SK-N-MC (cell line): Measurements from ENCODE around the gene GRP.
A peak's percentile ranks its signal among the peaks of the same experiment; 100 is the strongest.

Experiments
- DNase-seq: peaks from one replicate; pipeline ENCODE4 v3.0.0-alpha.2; 2011; ENCODE audit warnings: low read depth, low spot score
- H3K27ac ChIP-seq: fragments of 200-600 bp; sonication (generic); 2 replicates; pipeline ENCODE4 v1.5.1; 2016; ENCODE audit warnings: mixed run types
- H3K36me3 ChIP-seq: fragments of 200-600 bp; sonication (generic); 2 replicates; pipeline ENCODE4 v1.6.1; 2017; ENCODE audit warnings: antibody characterized with exemption, low read length, mixed read lengths; ENCODE audit not compliant: insufficient read depth
- H3K4me3 ChIP-seq: fragments of 200-600 bp; sonication (generic); 2 replicates; pipeline ENCODE4 v1.5.1; 2016
- H3K9ac ChIP-seq: fragments of 200-600 bp; sonication (generic); 2 replicates; pipeline ENCODE4 v1.8.0; 2017; ENCODE audit warnings: mixed run types, mixed read lengths; ENCODE audit not compliant: insufficient read length
- H3K9me3 ChIP-seq: fragments of 200-600 bp; sonication (generic); 2 replicates; pipeline ENCODE4 v1.6.1; 2017; ENCODE audit warnings: low read depth, mild to moderate bottlenecking, antibody characterized with exemption, low read length, moderate library complexity, mixed read lengths
- EZH2 ChIP-seq: fragments of 200-600 bp; sonication (generic); IDR thresholded peaks from one replicate; pipeline ENCODE4 v1.6.1; 2017; ENCODE audit warnings: antibody characterized with exemption
- FOXP2 ChIP-seq: optimal IDR thresholded peaks from 2 replicates; pipeline ENCODE3; 2011; ENCODE audit warnings: mild to moderate bottlenecking, moderate library complexity; ENCODE audit not compliant: insufficient read depth; ENCODE audit errors: extremely low read length, control extremely low read depth
- POLR2AphosphoS5 ChIP-seq: IDR thresholded peaks from 2 replicates; pipeline ENCODE4 v1.6.1; 2012; ENCODE audit warnings: mild to moderate bottlenecking, low read depth, low read length, borderline replicate concordance

Gene GRP

GRCh38 chr18:59219672-59220163 is at the start of gene GRP:
GRP (plus strand) TSS chr18:59220158; CDS start chr18:59220266, 108 bp downstream.
- H3K36me3 ChIP-seq, result peaks cover 8% of the 10 kb centered on the region; the same call in 1 of the 2 replicates
- TF ChIP-seq POLR2AphosphoS5 (no peak), EZH2 (no peak), FOXP2 (no peak)
- peak within 1 kb of the TSS; percentile 75 for H3K27ac ChIP-seq
- DNase-seq, result no peak
- H3K9ac ChIP-seq, result peak within 1 kb of the TSS; percentile 88
- no peaks in the 10 kb centered on the region for H3K9me3 ChIP-seq
- H3K4me3 ChIP-seq, result peak within 1 kb of the TSS; percentile 82

- no peak overlapping the region for H3K27ac ChIP-seq
- no peak overlapping the region for H3K9ac ChIP-seq
- DNase-seq, result no peak
- no peak overlapping the region for H3K4me3 ChIP-seq
- no peaks in the 10 kb centered on the region for H3K36me3 ChIP-seq
- peaks cover 7% of the 10 kb centered on the region; the same call in 1 of the 2 replicates for H3K9me3 ChIP-seq
- TF ChIP-seq POLR2AphosphoS5 (no peak), FOXP2 (no peak), EZH2 (no peak)
These were observed 47.2 kb upstream of the GRP start for GRCh38 chr18:59172664-59173249.

GRCh38 chr18:59177485-59177884 is 42.5 kb upstream of the GRP start:
- Histone ChIP-seq H3K9me3 (peaks cover 5% of the 10 kb centered on the region; the same call in 1 of the 2 replicates), H3K4me3 (no peak overlapping the region), H3K27ac (no peak overlapping the region), H3K9ac (no peak overlapping the region), H3K36me3 (no peaks in the 10 kb centered on the region)
- DNase-seq, result no peak
- no peak for TF ChIP-seq FOXP2
- no peak for TF ChIP-seq EZH2
- no peak for TF ChIP-seq POLR2AphosphoS5

GRCh38 chr18:59180150-59180845 is 39.7 kb upstream of the GRP start:
- DNase-seq, result peak; percentile 87
- H3K9me3 ChIP-seq, result no peaks in the 10 kb centered on the region
- peak overlapping the region; percentile 45 for H3K9ac ChIP-seq
- peak overlapping the region; percentile 96 for H3K27ac ChIP-seq
- H3K4me3 ChIP-seq, result peak overlapping the region; percentile 60
- H3K36me3 ChIP-seq, result no peaks in the 10 kb centered on the region
- TF ChIP-seq EZH2 (no peak), POLR2AphosphoS5 (peak; percentile 24; the same call in 1 of the 2 replicates), FOXP2 (no peak)

- peak; percentile 64 for DNase-seq
- H3K9ac ChIP-seq, result no peak overlapping the region
- H3K36me3 ChIP-seq, result no peaks in the 10 kb centered on the region
- no peak overlapping the region for H3K4me3 ChIP-seq
- H3K9me3 ChIP-seq, result no peaks in the 10 kb centered on the region
- H3K27ac ChIP-seq, result peak overlapping the region; percentile 77
- no peak for TF ChIP-seq EZH2
- no peak for TF ChIP-seq FOXP2
- peak; percentile 30; the same call in 1 of the 2 replicates for TF ChIP-seq POLR2AphosphoS5
These were observed 37.3 kb upstream of the GRP start for GRCh38 chr18:59182673-59183072.

GRCh38 chr18:59189008-59189407 is 30.9 kb upstream of the GRP start:
- TF ChIP-seq EZH2, result no peak
- TF ChIP-seq POLR2AphosphoS5, result no peak
- no peak for TF ChIP-seq FOXP2
- no peak overlapping the region for H3K27ac ChIP-seq
- no peaks in the 10 kb centered on the region for H3K9me3 ChIP-seq
- H3K36me3 ChIP-seq, result no peaks in the 10 kb centered on the region
- no peak for DNase-seq
- H3K4me3 ChIP-seq, result no peak overlapping the region
- H3K9ac ChIP-seq, result no peak overlapping the region

GRCh38 chr18:59189746-59190145 is 30.2 kb upstream of the GRP start:
- TF ChIP-seq FOXP2, result no peak
- no peak for TF ChIP-seq POLR2AphosphoS5
- TF ChIP-seq EZH2, result no peak

GRCh38 chr18:59196161-59196725 is 23.7 kb upstream of the GRP start:
- DNase-seq, result no peak
- H3K36me3 ChIP-seq, result no peaks in the 10 kb centered on the region
- no peak overlapping the region for H3K4me3 ChIP-seq
- H3K9me3 ChIP-seq, result no peaks in the 10 kb centered on the region
- TF ChIP-seq POLR2AphosphoS5 (no peak), FOXP2 (no peak), EZH2 (no peak)
- H3K9ac ChIP-seq, result no peak overlapping the region
- H3K27ac ChIP-seq, result no peak overlapping the region

More at GRCh38 chr18:59189746-59190145, 30.2 kb upstream of the GRP start:
- H3K36me3 ChIP-seq, result no peaks in the 10 kb centered on the region
- H3K9ac ChIP-seq, result no peak overlapping the region
- DNase-seq, result no peak
- H3K9me3 ChIP-seq, result no peaks in the 10 kb centered on the region
- H3K27ac ChIP-seq, result no peak overlapping the region
- H3K4me3 ChIP-seq, result no peak overlapping the region
